HepG2 (cell line): ENCODE results near the gene YPEL4. TPM values are rescaled to one million over a fixed set of nuclear protein-coding genes. Genes with fewer than 3 reads are reported as not detected.
"Not testable (repeated sequence)": the region's sequence is repeated elsewhere in the genome, so short reads cannot be mapped to it uniquely, and the experiment has no call there.

Source experiments
- ATAC-seq: fragments of 200-7000 bp; cut with Tn5 transposase; 3 replicates; pipeline ENCODE4 v1.9.1; 2020; ENCODE audit warnings: mild to moderate bottlenecking, moderate library complexity
- BruUV-seq: library from RNA; stranded (reverse); fragments of 400-500 nt; replicated peaks from 2 replicates; lab custom pipeline; 2021; lab: Mats Ljungman, UMichigan
- CTCF ChIA-PET: fragments of 300-600 bp; formaldehyde crosslinking; extraction: SDS; loops from one replicate; lab custom pipeline; 2021; ENCODE audit warnings: low total read pairs, inconsistent platforms, low intra/inter-chr PET ratio; lab: Yijun Ruan, JAX
- POLR2A ChIA-PET: fragments of 350-600 bp; sonication (Branson Sonifier 250); formaldehyde crosslinking; loops from one replicate; lab custom pipeline; 2020; ENCODE audit warnings: antibody characterized with exemption, inconsistent platforms; lab: Yijun Ruan, JAX
- DNase-seq: peaks from one replicate; pipeline ENCODE4 v3.0.0-alpha.2; 2015; ENCODE audit warnings: low spot score
- FAIRE-seq: peaks from 3 replicates; lab custom pipeline; 2011; peaks lifted over from hg19 to GRCh38; lab: Jason Lieb, UNC
- H2AFZ ChIP-seq: one replicate; pipeline ENCODE4 v1.6.1; 2011; ENCODE audit warnings: low read length, inconsistent platforms
- H3K27ac ChIP-seq: fragments of 300-600 bp; 3 replicates; pipeline ENCODE4 v1.8.0; 2011; ENCODE audit warnings: mixed run types, mild to moderate bottlenecking, mixed read lengths, low read length, inconsistent platforms; ENCODE audit not compliant: insufficient read depth; ENCODE audit errors: extremely low read length
- H3K27me3 ChIP-seq, 2 experiments: fragments of 200-600 bp in 1 of 2; 2 replicates in 1 of 2; 3 replicates in 1 of 2; pipeline versions ENCODE4 v1.6.0 to v1.8.0; 2011; ENCODE audit warnings: low read length in 2 of 2, mild to moderate bottlenecking in 2 of 2, moderate library complexity in 2 of 2, inconsistent platforms in 1 of 2; ENCODE audit not compliant: insufficient read depth in 2 of 2, control insufficient read depth in 1 of 2
- H3K36me3 ChIP-seq, 2 experiments: fragments of 200-600 bp in 1 of 2; replicated peaks in 1 of 2; 2 replicates in 1 of 2; 3 replicates in 1 of 2; pipeline versions ENCODE4 v1.5.1 to v1.8.0; 2011; ENCODE audit warnings: low read length in 2 of 2, inconsistent platforms in 1 of 2; ENCODE audit not compliant: insufficient read depth in 2 of 2, control insufficient read depth in 1 of 2
- H3K4me1 ChIP-seq: 2 replicates; pipeline ENCODE4 v1.5.1; 2012; ENCODE audit warnings: low read length, inconsistent platforms; ENCODE audit not compliant: insufficient read depth
- H3K4me2 ChIP-seq: 2 replicates; pipeline ENCODE4 v1.6.0; 2011; ENCODE audit warnings: low read depth, low read length, inconsistent platforms
- H3K4me3 ChIP-seq, 3 experiments: fragments of 200-600 bp in 1 of 3; sonication (generic), shearing (Covaris generic) in 1 of 3; replicated peaks in 1 of 3; 2 replicates each; pipeline ENCODE4 v1.5.1; 2011 to 2016; ENCODE audit warnings: low read length in 3 of 3, inconsistent platforms in 2 of 3, low read depth in 2 of 3, mild to moderate bottlenecking in 2 of 3, control low read depth in 1 of 3, mixed read lengths in 1 of 3; ENCODE audit not compliant: insufficient read depth in 1 of 3
- H3K79me2 ChIP-seq: one replicate; pipeline ENCODE4 v1.6.1; 2011; ENCODE audit warnings: low read length, inconsistent platforms; ENCODE audit not compliant: insufficient read depth
- H3K9ac ChIP-seq: 2 replicates; pipeline ENCODE4 v1.6.0; 2011; ENCODE audit warnings: mild to moderate bottlenecking, low read depth, low read length, inconsistent platforms; ENCODE audit not compliant: insufficient read depth
- H3K9me3 ChIP-seq: 2 replicates; pipeline ENCODE4 v1.5.1; 2012; ENCODE audit warnings: mild to moderate bottlenecking, low read length
- H4K20me1 ChIP-seq: 2 replicates; pipeline ENCODE4 v1.6.0; 2011; ENCODE audit warnings: inconsistent platforms, mild to moderate bottlenecking, low read length, moderate library complexity; ENCODE audit not compliant: insufficient read depth
- AGO2 ChIP-seq: fragments of 200-400 bp; formaldehyde crosslinking; optimal IDR thresholded peaks from 2 replicates; pipeline ENCODE3; 2017; ENCODE audit warnings: mild to moderate bottlenecking, low read depth, low read length, moderate library complexity
- NCOR1 ChIP-seq: fragments of 200-600 bp; sonication (generic); IDR thresholded peaks from 2 replicates; pipeline ENCODE4 v1.7.0; 2017; ENCODE audit warnings: antibody characterized with exemption, low read length, borderline replicate concordance
- POLR2G ChIP-seq: fragments of 200-400 bp; formaldehyde crosslinking; IDR thresholded peaks from 2 replicates; pipeline ENCODE4 v1.6.1; 2018; ENCODE audit warnings: mild to moderate bottlenecking, low read depth, low read length, moderate library complexity
- RBM22 ChIP-seq: fragments of 200-400 bp; formaldehyde crosslinking; optimal IDR thresholded peaks from 2 replicates; pipeline ENCODE3; 2017; ENCODE audit warnings: mild to moderate bottlenecking, low read length, moderate library complexity
- TFAP4 ChIP-seq: sonication (generic); IDR thresholded peaks from 2 replicates; pipeline ENCODE4 v1.6.1; 2016; ENCODE audit warnings: low read depth, borderline replicate concordance
- ZNF691 ChIP-seq: sonication (generic); formaldehyde crosslinking; IDR thresholded peaks from 2 replicates; pipeline ENCODE4 v1.4.0; 2020; ENCODE audit warnings: missing genetic modification reagents, low read depth, mild to moderate bottlenecking, borderline replicate concordance
- ZNF766 ChIP-seq: sonication (generic); formaldehyde crosslinking; IDR thresholded peaks from 2 replicates; pipeline ENCODE4 v1.5.0; 2020; ENCODE audit warnings: missing genetic modification reagents, borderline replicate concordance
- WGBS: methylation state at CpG from one replicate; pipeline ENCODE4 v1.1.6; 2017; ENCODE audit warnings: low lambda C conversion rate; 5-methylcytosine and 5-hydroxymethylcytosine counted together
- in situ Hi-C: cut with HindIII; loops from 2 replicates; pipeline ENCODE4 v1.10.0; 2017; ENCODE audit warnings: low pct_unique_long_range_greater_than_20kb; ENCODE audit not compliant: extremely low pct_ligation_motif_present
- intact Hi-C: fragments of 100-400 bp; cut with micrococcal nuclease; formaldehyde crosslinking; loops from one replicate; pipeline ENCODE4 v1.10.0; 2022; ENCODE audit not compliant: unreplicated experiment
- polyA plus RNA-seq, 8 experiments: library from polyadenylated mRNA; depleted of rRNA in 3 of 8; stranded (reverse) in 7 of 8; unstranded in 1 of 8; fragments of >200 nt; fragmentation: Illumina TruSeq in 4 of 8; extraction: Trizol in 4 of 8; gene quantifications; 2 replicates each; pipeline versions ENCODE4 v1.2.1 to v1.2.3, GENCODE V29; 2011 to 2016; ENCODE audit warnings: low read depth in 4 of 8, missing spikeins in 1 of 8, mixed read lengths in 1 of 8; ENCODE audit not compliant: insufficient read depth in 1 of 8
- total RNA-seq, 5 experiments: library from RNA; depleted of rRNA; stranded (reverse); fragments of >200 nt; fragmentation: Illumina TruSeq; extraction: Trizol; gene quantifications; 2 replicates each; pipeline ENCODE4 v1.2.3, GENCODE V29; 2016; ENCODE audit warnings: low read depth in 1 of 5

The YPEL4 gene
- total and polyA plus RNA-seq, 2 of the 13 experiments (the other 11 are each of a cell fraction or from before 2014, with no cell fraction given) = 0.04 TPM; not detected in 1

- Histone ChIP-seq H3K36me3 (peaks cover 25 to 77% of the 10 kb centered on the region in 2 experiments), H3K27me3 (no peaks in the 10 kb centered on the region), H3K9me3 (no peaks in the 10 kb centered on the region), H3K79me2 (no peaks in the 10 kb centered on the region), H3K9ac (no peak overlapping the region), H3K4me1 (no peaks in the 10 kb centered on the region), H3K4me3 (no peak overlapping the region), H2AFZ (no peak overlapping the region), H4K20me1 (no peaks in the 10 kb centered on the region), H3K27ac (no peak overlapping the region), H3K4me2 (no peak overlapping the region)
- CTCF ChIA-PET = no interaction called here
- 100% methylated on average over 16 of the region's 18 CpGs for WGBS
- ATAC-seq = peak; percentile 31
- no peak for DNase-seq
- no TSS peak for BruUV-seq
- in situ Hi-C loops = no loop called here
- POLR2A ChIA-PET = no interaction called here
- intact Hi-C loops = no loop called here
- TF ChIP-seq ZNF766 (no peak), TFAP4 (no peak), ZNF691 (CRISPR knock-in tag) (no peak), RBM22 (no peak), AGO2 (peak; percentile 72), NCOR1 (no peak), POLR2G (peak; percentile 21; the same call in 1 of the 2 replicates)
- FAIRE-seq = no peak
These were observed 49.2 kb upstream of the YPEL4 start for GRCh38 chr11:57698843-57699365.

- H3K27me3 ChIP-seq, DNase-seq, H3K4me3 ChIP-seq, intact Hi-C loops, ATAC-seq, H2AFZ ChIP-seq, H3K4me1 ChIP-seq, H3K9me3 ChIP-seq, in situ Hi-C loops, H3K79me2 ChIP-seq, CTCF ChIA-PET, H3K27ac ChIP-seq, H3K4me2 ChIP-seq, FAIRE-seq, H3K9ac ChIP-seq, H4K20me1 ChIP-seq, POLR2A ChIA-PET: not testable (repeated sequence)
- TSS peak; percentile 31 for BruUV-seq
- 100% methylated on average over 5 of the region's 5 CpGs for WGBS
- peaks cover 25 to 72% of the 10 kb centered on the region in 2 experiments for H3K36me3 ChIP-seq
These were observed 40.8 kb upstream of the YPEL4 start for GRCh38 chr11:57690474-57690873.
